Erythroblast (primary cell): ENCODE measurements around the gene FLII.
A peak's percentile ranks its signal among the peaks of the same experiment; 100 is the strongest.

Source experiments
- DNase-seq, 2 experiments: peaks; one replicate each; lab custom pipeline; 2025; lab: John Stamatoyannopoulos, UW
- GATA1 ChIP-seq: IDR thresholded peaks from 2 replicates; pipeline ENCODE4 v1.6.1; 2011; ENCODE audit warnings: low read depth, mild to moderate bottlenecking, control low read depth, low read length, moderate library complexity
- POLR2A ChIP-seq: IDR thresholded peaks from 2 replicates; pipeline ENCODE4 v1.6.1; 2011; ENCODE audit warnings: mild to moderate bottlenecking, low read length

Gene FLII

DNA sequence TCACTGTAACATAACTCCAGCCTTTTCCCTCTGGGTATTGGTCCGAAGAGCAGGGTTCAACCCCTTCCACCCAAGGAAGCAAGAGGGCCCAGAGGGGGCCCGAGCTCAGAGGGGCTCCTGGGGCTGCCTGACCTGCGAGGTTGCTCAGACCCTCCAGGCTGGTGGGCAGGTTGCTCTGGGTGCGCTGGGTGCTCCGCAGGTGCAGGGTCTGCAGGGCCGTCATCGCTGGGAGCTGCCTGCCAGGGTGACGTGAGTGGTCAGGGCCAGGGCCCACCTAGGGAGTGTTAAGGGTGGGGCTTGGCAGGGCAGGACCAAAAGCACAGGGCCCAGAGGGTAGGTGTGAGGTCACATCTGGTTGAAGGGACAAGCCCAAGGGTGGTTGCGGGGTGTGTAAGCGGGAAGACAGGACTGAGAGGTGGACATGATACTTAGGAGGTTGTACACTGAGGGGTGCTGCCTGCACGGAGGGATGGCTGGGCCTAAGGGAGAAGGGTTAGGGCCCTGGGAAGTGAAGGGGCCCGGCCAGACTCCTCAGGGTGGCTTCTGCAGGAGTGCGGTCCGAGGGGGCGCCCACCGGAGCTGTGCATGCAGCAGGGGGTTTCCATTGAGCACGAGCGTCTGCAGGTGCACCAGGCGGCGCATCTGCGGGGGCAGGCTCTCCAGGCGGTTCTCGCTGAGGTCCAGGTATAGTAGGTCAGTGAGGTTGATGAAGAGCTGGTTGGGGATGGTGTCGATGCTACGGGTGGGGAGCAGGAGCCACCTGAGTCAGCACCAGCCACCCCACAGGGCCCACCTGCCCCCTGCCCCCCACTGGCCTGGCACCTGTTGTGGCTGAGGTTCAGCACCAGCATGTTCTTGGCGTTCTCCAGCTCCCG lies 4.4 kb downstream of the FLII start:
- TF ChIP-seq GATA1 (no peak), POLR2A (no peak)
- no peak for DNase-seq

DNA sequence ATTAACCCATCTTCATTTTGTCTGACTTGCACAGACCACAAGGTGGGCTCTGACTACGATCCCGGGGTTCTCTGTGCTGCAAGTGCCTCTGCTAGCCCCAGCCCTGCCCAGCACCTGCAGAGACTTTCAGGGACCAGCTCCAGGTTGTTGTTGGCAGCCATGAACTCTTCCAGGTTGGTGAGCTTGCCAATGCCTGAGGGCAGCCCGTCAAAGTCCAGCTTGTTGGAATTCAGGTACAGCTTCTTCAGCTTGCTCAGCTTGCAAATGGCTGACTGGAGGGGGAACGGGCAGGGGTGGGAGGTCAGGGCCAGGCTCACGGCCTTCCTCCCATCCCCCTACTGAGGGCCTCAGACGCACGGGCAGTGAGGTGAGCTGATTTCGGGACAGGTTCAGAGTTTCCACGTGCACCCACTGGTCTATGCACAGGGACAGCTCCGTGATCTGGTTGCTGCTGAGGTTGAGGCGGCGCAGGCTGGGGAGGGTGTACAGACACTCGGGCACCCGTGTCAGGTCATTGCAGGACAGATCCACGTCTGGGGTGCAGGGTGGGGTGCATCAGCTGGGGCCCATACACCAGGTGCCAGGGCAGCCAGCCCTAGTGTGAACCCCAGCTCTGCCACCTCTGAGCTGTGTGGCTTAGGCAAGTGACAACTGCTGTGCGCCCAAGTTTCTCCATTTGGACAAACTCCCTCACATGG lies 5.2 kb downstream of the FLII start:
- DNase-seq: no peak
- no peak for TF ChIP-seq GATA1
- no peak for TF ChIP-seq POLR2A

DNA sequence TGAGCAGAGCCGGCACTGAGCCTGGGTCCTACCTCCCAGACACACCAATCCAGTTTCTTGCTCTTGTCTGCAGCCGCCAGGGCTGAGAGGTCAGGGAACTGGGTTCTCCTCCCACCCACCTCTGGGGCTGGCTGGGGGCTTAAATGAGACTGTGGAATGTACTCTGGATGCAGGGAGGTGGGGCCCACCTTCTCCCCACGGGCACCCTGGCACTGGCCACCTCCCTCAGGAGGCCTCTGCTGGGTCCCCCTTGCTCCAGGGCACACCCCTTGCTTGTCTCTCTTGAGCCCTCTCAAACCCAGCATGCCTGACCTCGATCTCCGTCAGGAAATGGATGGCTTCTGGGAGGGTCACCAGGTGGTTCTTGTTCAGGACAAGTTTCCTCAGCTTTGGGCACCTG lies 6.4 kb downstream of the FLII start:
- TF ChIP-seq POLR2A: no peak
- DNase-seq: no peak

DNA sequence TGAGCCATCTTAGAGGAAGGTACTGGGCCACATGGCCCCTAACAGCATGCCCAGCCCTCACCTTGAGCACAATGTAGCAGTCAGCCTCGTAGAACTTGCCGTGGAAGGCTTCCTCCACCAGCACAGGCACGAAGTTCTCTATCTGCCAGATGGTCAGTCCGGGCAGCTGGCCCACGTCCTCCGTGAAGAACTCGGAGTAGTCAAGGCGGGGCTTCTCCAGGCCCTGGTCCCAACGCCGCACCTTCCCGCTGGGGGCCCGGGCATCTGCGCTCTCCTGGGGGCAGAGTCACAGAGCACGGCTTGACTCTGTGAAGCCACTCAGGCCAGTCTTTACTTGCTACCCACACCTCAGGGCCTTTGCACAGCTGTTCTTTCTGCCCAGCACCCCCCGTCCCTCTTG lies 7.3 kb downstream of the FLII start:
- DNase-seq: no peak
- no peak for TF ChIP-seq POLR2A
- TF ChIP-seq GATA1: no peak

DNA sequence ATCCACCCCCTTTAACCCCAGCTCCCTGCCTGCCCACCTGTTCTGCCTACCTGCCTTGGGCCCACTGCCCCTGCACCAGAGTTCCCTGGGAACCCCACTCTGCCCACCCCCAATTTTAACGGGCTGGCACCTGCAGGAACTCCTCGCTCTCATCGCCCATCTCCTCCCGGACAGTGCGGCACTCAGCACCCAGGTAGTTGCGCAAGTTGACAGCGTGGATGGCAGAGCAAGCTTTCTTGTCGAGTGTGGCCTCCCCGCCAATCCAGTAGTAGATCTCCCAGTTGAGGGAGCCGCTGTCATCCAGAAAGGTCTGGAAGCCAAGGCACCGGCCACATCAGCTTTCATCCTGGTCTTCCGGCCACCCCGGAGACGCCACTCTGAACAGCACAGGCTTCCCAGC lies 7.8 kb downstream of the FLII start:
- DNase-seq: no peak

DNA sequence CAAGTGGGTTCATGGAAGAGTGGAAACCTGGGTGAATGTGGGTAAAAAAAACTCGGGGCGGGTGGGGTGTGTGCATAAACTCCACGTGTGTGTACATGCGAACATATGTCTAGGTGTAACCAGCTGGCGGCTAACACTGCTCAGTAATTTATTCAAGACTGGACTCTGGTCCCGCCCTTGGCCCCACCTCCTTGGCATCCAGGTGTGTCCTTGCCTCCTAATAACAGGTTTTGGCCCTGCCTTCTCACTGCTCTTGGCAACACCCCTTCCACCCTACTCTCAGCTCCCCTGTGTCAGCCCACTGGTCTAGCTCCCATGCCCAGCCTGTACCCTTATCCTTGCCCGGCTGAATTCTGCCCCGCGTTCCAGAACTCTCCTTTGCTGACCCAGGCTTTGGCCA lies 8.3 kb downstream of the FLII start:
- TF ChIP-seq POLR2A (no peak), GATA1 (no peak)
- no peak for DNase-seq

More for the DNA sequence above, 7.8 kb downstream of the FLII start:
- TF ChIP-seq POLR2A (no peak), GATA1 (no peak)

DNA sequence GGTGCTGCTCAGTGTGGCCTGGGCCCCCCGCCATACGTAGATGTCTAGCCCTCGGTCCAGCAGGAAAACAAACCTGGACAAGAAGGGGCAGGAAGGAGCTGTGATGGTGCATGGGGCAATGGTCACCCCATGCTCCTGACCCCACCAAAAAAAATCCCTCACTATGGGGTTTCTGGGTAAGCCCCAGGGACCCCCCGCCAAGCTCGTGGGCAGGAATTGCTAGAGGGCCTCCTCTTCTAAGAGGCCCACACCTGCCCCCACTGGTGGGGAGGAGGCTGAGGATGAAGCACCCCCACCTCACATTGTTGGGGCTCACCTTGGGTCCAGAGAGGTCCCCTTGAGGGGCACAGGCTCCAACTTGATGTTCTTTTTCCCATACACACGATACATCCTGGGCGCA lies 9.7 kb downstream of the FLII start:
- no peak for TF ChIP-seq POLR2A
- TF ChIP-seq GATA1: no peak
- no peak for DNase-seq

DNA sequence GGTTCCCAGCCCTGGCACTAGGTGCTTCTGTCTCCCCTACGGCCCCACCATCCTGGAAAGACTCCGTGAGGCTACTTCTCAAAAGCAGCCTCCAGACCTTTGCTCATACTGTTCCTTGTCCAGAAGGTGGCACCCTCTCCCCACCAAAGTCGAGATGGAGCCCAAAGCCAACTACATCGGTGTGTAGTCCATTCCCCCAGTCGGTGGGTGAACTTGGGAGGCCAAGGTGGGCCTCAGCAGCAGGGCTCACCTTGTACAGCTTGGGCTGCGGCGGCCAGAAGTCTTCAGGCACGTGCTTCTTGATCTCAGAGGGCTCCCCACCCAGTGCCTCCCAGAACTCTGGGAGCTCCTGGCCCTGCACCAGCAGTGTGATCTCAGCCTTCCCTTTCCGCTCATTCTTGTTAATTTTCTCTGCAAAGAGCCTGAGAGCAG lies 10.2 kb downstream of the FLII start:
- TF ChIP-seq POLR2A (no peak), GATA1 (no peak)
- peak; percentile 73 to 86 for DNase-seq

DNA sequence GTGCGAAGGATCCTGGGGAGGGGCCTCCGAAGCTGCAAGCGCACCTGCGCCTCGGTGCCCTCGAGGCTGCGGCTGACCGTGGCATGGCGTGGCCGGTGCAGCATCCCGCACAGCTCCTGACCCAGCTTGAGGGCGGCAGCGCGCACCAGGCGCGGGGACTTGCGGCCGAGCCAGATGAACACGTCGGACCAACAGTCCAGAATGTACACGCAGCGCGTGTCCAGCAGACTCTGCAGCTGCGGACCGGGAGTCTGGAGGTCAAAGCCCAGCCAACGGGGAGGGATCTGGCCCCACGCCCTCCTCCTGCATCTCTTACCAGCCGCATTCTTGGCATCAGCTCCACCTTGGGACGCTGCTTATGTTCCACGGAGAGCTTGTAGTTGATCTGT lies 10.9 kb downstream of the FLII start:
- DNase-seq: no peak
- TF ChIP-seq GATA1 (no peak), POLR2A (no peak)

DNA sequence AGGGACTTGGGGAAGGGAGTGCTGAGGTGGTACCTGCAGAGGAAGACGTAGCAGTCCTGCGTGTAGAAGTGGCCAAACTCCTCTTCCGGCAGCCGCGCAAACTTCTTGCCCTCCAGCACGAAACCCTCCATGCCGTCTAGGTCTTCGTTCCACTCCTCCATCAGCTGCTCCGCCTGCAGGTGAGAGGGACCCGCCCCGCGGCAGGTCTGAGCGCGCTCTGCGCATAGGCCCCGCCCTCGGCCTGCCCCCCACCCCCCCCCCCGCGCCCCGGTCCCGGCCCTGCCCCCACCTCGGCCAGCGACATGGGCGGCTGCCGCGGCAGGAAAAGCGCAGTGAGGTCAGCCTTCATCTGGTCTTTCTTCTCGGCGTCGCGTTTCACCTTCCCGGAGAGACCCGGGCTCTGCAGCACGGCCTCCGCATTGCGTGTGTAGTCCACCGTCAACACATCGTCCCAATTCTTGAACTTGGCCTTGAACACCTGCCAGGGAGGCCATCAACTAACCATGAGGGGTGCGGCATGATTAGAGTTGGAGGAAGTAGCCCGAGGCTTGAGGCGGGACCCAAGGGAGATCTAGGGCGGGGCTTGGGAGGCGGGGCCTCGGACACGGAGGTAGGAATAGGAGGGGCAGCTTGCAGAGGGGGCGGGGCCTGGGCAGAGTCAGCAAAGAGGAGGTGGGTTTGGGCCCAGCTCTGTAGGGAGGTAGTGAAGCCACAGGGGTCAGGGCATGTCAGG lies 11.5 kb downstream of the FLII start:
- DNase-seq: peak; percentile 35 to 36
- TF ChIP-seq GATA1: no peak
- TF ChIP-seq POLR2A: no peak

DNA sequence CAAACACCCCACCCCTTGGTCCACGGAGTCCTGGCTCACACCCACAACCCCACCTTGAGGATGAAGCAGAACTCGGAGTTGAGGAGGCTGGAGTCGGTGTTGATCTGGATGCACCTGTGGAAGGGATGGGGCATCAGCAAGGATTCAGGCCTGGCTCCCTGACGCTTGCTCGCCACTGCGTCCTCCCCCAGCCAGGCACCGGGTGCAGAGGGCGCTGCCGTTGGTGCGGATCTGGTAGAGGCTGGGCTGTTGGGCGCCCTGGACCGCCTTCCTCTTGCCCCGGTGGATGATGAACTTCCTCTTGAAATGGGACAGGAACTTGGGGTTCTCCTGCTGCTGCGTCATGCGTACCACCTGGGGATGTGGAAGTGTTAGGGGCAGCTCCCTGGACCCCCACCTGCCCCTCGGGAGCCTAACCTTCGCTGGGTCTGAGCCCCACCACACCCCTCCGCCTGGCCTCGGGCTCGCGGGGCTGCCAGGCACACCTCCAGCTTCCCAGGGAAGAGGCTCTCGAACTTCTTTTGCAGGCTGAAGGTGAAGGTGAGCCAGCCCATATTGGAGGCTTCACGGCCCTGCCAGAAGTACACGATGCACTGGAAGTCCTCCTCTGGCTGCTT lies 12.3 kb downstream of the FLII start:
- no peak for DNase-seq

DNA sequence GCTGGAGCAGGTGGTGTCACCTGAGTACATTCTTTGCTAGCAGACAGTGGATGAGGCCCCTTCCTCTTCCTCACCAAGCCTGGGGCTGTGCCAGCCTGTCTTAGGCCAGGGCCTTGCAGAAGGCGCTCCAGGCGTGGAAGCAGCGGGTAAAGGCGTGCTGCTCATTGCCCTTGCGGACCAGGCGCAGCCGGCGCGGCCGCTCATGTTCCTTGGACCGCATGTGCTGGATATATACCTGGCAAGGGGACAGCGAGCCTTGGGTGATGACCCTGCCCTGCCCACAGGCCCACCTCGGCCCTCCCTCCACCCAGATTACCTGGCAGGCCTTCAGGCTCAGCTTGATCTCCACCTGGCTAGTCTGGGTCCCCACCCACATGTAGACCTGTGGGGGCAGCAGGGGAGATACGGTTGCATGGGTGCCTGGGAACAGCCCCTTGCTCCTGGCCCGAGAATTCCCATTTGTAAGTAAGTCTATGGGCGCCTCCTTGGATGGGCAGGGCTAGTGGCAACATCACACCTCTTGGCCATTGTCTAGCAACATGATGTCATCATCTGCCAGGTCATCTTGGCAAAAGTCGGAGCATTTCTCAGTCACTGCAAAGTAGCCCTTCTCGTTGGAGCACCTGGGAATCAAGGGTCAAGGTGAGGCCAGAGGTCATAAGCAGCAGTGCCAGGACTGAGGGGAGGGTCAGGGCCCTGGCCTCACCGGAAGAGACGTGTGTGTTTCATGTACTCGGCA lies 13.3 kb downstream of the FLII start:
- TF ChIP-seq POLR2A (no peak), GATA1 (no peak)
- DNase-seq: no peak

More for the DNA sequence above, 12.3 kb downstream of the FLII start:
- no peak for TF ChIP-seq POLR2A
- TF ChIP-seq GATA1: no peak

DNA sequence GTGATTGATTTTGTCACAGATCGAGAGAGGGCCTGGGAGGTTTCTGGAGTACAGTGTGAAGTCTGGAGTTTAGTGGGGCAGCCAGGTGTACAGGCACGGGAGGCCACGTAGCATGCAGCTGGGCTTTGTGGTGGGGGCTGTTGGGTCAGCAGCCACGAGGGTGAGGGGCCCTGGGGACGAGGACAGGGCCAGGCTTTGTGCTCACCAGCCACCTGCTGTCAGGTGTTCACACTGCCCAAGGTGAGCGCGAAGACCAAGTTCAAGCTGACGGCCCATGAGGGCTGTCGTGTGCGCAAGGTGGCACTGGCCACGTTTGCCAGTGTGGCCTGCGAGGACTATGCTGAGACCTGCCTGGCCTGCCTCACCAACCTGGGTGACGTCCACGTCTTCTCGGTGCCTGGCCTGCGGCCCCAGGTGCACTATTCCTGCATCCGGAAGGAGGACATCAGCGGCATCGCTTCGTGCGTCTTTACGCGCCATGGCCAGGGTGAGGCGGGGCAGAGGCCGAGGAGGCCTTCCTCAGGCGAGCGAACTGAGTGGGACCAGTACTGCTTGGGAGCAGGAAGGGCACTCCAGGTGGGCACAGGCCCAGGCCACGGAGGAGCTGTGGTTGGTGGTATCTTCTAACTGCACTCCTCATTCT lies 17.2 kb downstream of the FLII start:
- TF ChIP-seq POLR2A: no peak
- no peak for TF ChIP-seq GATA1
- DNase-seq: no peak
